HG03575 (cell line): Measurements from ENCODE around the gene HELZ.

Experiments
- ATAC-seq: cut with Tn5 transposase; IDR thresholded peaks from one replicate; pipeline ENCODE4 v1.9.1; 2021; ENCODE audit not compliant: unreplicated experiment, insufficient number of reproducible peaks, low FRiP score; ENCODE audit errors: extremely low read depth

HELZ gene

GRCh38 chr17:67024736-67025135 is 220.3 kb downstream of the HELZ start:
- no peak for ATAC-seq

- ATAC-seq: no peak
These were observed 222.6 kb downstream of the HELZ start for GRCh38 chr17:67022451-67022810.

- ATAC-seq: no peak
These were observed 223.1 kb downstream of the HELZ start for GRCh38 chr17:67021743-67022450.

GRCh38 chr17:67021196-67021595 is 223.8 kb downstream of the HELZ start:
- ATAC-seq: no peak
